Measurements from ENCODE around the gene CRMP1.

- no peak for TF ChIP-seq POLR2A (conservative IDR thresholded peaks at IDR 0.05)
- no peak for TF ChIP-seq POLR2AphosphoS2 (IDR thresholded peaks at IDR 0.05; ENCODE audit: low read length)
- TF ChIP-seq THAP12 (CRISPR knock-in tag; IDR thresholded peaks at IDR 0.05) = no peak
- no peak for TF ChIP-seq ZNF766 (CRISPR knock-in tag; conservative IDR thresholded peaks at IDR 0.05)
- no peak for TF ChIP-seq CXXC5 (CRISPR knock-in tag; IDR thresholded peaks at IDR 0.05)
- TF ChIP-seq ATF1 (CRISPR knock-in tag; IDR thresholded peaks at IDR 0.05) = no peak
- no peak for TF ChIP-seq ATF1 (tag; IDR thresholded peaks at IDR 0.05)
- TF ChIP-seq USF1 (CRISPR knock-in tag; IDR thresholded peaks at IDR 0.05) = no peak
- no peak for TF ChIP-seq CHD2 (IDR thresholded peaks at IDR 0.05; ENCODE audit: low read depth, low read length)
- TF ChIP-seq TEAD1 (CRISPR knock-in tag; IDR thresholded peaks at IDR 0.05) = no peak
- TF ChIP-seq FOXA1 (IDR thresholded peaks at IDR 0.05; ENCODE audit: borderline replicate concordance) = no peak
- TF ChIP-seq ZNF24 (IDR thresholded peaks at IDR 0.05) = no peak
- TF ChIP-seq ZBTB17 (CRISPR knock-in tag; IDR thresholded peaks at IDR 0.05) = no peak
These were observed 3.7 kb downstream of the CRMP1 start for GRCh38 chr4:5889002-5889696.
